ENCODE data around the gene CLEC18A. TPM values are rescaled to one million over a fixed set of nuclear protein-coding genes. Genes with fewer than 3 reads are reported as not detected.
"Not testable (repeated sequence)": the region's sequence is repeated elsewhere in the genome, so short reads cannot be mapped to it uniquely, and the experiment has no call there.

The CLEC18A gene
- total RNA-seq (2021; fragmentation: NEBNext Ultra II Directional; extraction: Animal tissue kit (Norgen Biotek cat#: 25700)) (0.92 and 1.4 TPM in 2 replicates), polyA plus RNA-seq (2011; rRNA removed) (1.3 and 1.9 TPM in 2 replicates), polyA minus RNA-seq (2011; rRNA and poly(A)+ RNA removed) (0.59 and 3.2 TPM in 2 replicates)
- polyA plus RNA-seq (2011; cell fraction: cytosol; rRNA removed): 1.5 TPM
- polyA plus RNA-seq (2011; cell fraction: nucleus; rRNA removed): 7.4 TPM
- 0.80 to 1.1 TPM (median 0.95 TPM) in 4 replicates for polyA plus RNA-seq (2012, experiment 1 of 2)
- polyA plus RNA-seq (2012, experiment 2 of 2): 0.87 TPM
- 0.57 TPM for polyA plus RNA-seq (2013, experiment 1 of 2)
- polyA plus RNA-seq (2013, experiment 2 of 2): 0.48 TPM
- 2.3 TPM for polyA minus RNA-seq (2011; cell fraction: cytosol; rRNA and poly(A)+ RNA removed)
- polyA minus RNA-seq (2011; cell fraction: nucleus; rRNA and poly(A)+ RNA removed): 2.3 TPM
- long read RNA-seq, experiment 1: 0 reads
- long read RNA-seq, experiment 2, partial matches to known transcripts: 0 of 1 reads
- long read RNA-seq, experiment 2, other reads (novel, unspliced or antisense): 1 of 1 reads

GRCh38 chr16:69951017-69951671, at the start of gene CLEC18A:
CLEC18A (plus strand) TSS chr16:69951334; CDS start chr16:69951367, 33 bp downstream.
- H3K36me3 ChIP-seq (ENCODE audit: control insufficient read depth in 2 of 4, insufficient read depth in 4 of 4, low read length in 3 of 4); H3K27ac ChIP-seq (ENCODE audit: low read depth, low read length); H3K27me3 ChIP-seq (replicated peaks in 1 of 4; ENCODE audit: control insufficient read depth in 3 of 4, extremely low read depth in 1 of 4, insufficient read depth in 3 of 4, low read length in 3 of 4); H3K4me2 ChIP-seq (ENCODE audit: insufficient read depth in 1 of 2, low read depth in 2 of 2, low read length in 2 of 2); H3K4ac ChIP-seq (replicated peaks; ENCODE audit: insufficient read length, low read depth, low read length); H3K79me2 ChIP-seq (ENCODE audit: control insufficient read depth in 1 of 2, insufficient read depth in 2 of 2, low read length in 2 of 2); H3K23ac ChIP-seq (ENCODE audit: insufficient read length); H2BK12ac ChIP-seq (ENCODE audit: low read depth, low read length); H2BK120ac ChIP-seq (replicated peaks; ENCODE audit: low read depth, low read length); H3K4me1 ChIP-seq (replicated peaks in 1 of 4; ENCODE audit: control insufficient read depth in 3 of 4, insufficient read depth in 4 of 4, low read length in 3 of 4); H2AK5ac ChIP-seq (ENCODE audit: low read depth, low read length); H3K23me2 ChIP-seq (ENCODE audit: low read depth, low read length); H3K9ac ChIP-seq (replicated peaks in 1 of 4; ENCODE audit: extremely low read depth in 1 of 4, low read depth in 3 of 4, low read length in 3 of 4); H4K20me1 ChIP-seq (replicated peaks in 1 of 2; ENCODE audit: control insufficient read depth in 1 of 2, insufficient read depth in 2 of 2, low read length in 2 of 2); H2AFZ ChIP-seq (ENCODE audit: low read length); H4K8ac ChIP-seq (ENCODE audit: extremely low read depth, insufficient read depth, low read length); H3K14ac ChIP-seq (ENCODE audit: insufficient read length); H2BK15ac ChIP-seq (ENCODE audit: low read length); H3K4me3 ChIP-seq (ENCODE audit: extremely low read depth in 1 of 4, insufficient read depth in 2 of 4, low read depth in 3 of 4, low read length in 4 of 4); H2BK20ac ChIP-seq (ENCODE audit: low read length); DNase-seq (ENCODE audit: low read depth in 1 of 2, low spot score in 2 of 2); H3K9me3 ChIP-seq (ENCODE audit: insufficient read depth in 2 of 2, low read depth in 1 of 2, low read length in 1 of 2); H4K91ac ChIP-seq (replicated peaks; ENCODE audit: insufficient read length, low read length); POLR2A ChIA-PET (ENCODE audit: partially characterized antibody); H3K79me1 ChIP-seq (ENCODE audit: low read depth, low read length); CTCF ChIA-PET (ENCODE audit: partially characterized antibody); FAIRE-seq; H2BK5ac ChIP-seq (ENCODE audit: low read depth, low read length); H3K18ac ChIP-seq (ENCODE audit: extremely low read depth, low read length); H3K56ac ChIP-seq (replicated peaks; ENCODE audit: insufficient read length, low read depth, low read length); H4K5ac ChIP-seq (ENCODE audit: insufficient read length, low read depth, low read length): not testable (repeated sequence)
- WGBS, 2 experiments (ENCODE audit: extremely low coverage in 1 of 2, insufficient coverage in 1 of 2, insufficient read length in 1 of 2, insufficient replicate concordance in 2 of 2, low coverage in 1 of 2, low lambda C conversion rate in 2 of 2, missing lambda C conversion rate in 1 of 2): 80% methylated on average over 1 of the region's 26 CpGs; no CpG with 5 or more reads in 1 of the 2 experiments

All from H1 (cell line).